GM19328 (cell line): ENCODE results near the gene OR52R1.
"Not testable (repeated sequence)": the region's sequence is repeated elsewhere in the genome, so short reads cannot be mapped to it uniquely, and the experiment has no call there.

Experiments used
- ATAC-seq: cut with Tn5 transposase; IDR thresholded peaks from one replicate; pipeline ENCODE4 v1.9.1; 2021; ENCODE audit warnings: mild to moderate bottlenecking, moderate library complexity; ENCODE audit not compliant: unreplicated experiment

The OR52R1 gene

DNA sequence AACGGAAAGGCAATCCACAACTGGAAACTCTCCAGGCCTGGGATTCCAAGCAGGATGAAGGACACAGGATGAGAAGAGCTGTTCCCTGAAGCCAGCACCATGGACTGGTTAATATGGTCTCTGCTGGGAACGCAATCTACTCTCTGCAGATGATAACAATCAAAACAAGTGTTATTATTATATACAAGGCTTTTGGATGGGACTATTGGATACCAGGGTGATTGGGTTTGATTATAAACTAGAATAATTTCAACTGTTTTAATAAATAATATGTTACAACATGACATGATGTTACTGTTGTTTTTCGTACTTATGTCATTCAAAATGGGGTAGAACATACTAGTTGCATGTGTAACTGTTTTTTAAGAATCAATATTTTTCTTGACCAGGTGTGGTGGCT lies at the start of gene OR52R1:
TSS of gene OR52R1 (minus strand) at position 101 of the 400 bp plus-strand sequence. CDS start at position 101, 0 bp downstream.
- no peak for ATAC-seq

DNA sequence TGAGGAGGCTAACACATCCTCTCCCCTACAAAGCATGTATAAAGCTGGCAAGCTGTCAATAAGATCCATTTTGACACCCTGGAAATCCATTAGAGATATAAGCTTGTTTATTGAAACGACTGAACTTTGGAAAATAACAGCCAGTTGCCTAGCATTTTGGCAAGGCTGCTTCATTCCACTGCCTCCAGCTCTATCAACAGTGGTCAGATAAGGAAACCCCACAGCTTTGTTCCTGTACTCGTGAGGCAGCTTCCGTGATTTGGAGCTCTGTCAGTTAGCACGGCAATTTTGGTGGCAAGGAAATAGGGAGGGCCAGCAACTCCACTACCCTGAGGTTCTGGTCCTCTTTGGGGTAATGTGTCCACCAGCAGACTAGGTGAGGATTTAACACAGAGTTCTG lies 46.9 kb upstream of the OR52R1 start:
- no peak for ATAC-seq

DNA sequence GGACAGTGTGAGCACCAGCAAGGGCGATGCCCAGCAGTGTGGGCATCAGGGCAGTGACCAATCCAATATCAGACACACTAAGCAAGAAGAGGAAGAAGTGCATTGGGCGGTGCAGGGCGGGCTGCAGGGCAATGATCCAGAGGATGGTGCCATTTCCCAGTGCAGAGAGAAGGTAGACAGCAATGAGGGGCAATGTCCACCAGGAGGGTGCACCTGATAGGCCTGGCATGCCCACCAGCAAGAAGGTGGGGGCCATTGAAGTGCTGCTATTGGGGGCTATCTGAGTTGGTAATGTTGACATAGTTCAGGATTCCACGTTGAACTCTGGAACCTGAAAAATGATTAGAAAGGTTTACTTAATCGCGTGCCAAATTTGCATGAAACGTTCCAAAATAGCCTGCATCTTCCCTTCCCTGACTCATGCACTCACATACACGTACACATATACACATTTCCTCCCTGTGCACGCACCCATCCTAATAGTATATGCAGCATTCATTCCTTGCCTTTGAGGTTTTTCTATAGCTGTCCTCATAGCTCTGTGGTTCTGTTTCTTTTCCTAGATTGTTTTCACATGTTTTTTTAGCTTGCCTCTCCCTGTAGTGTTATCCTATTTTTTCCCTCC lies 44.8 kb upstream of the OR52R1 start, which contains the start of gene OR51S1:
TSS of gene OR51S1 (minus strand) at position 301 of the 625 bp plus-strand sequence. CDS start at position 301, 0 bp downstream.
- no peak for ATAC-seq

DNA sequence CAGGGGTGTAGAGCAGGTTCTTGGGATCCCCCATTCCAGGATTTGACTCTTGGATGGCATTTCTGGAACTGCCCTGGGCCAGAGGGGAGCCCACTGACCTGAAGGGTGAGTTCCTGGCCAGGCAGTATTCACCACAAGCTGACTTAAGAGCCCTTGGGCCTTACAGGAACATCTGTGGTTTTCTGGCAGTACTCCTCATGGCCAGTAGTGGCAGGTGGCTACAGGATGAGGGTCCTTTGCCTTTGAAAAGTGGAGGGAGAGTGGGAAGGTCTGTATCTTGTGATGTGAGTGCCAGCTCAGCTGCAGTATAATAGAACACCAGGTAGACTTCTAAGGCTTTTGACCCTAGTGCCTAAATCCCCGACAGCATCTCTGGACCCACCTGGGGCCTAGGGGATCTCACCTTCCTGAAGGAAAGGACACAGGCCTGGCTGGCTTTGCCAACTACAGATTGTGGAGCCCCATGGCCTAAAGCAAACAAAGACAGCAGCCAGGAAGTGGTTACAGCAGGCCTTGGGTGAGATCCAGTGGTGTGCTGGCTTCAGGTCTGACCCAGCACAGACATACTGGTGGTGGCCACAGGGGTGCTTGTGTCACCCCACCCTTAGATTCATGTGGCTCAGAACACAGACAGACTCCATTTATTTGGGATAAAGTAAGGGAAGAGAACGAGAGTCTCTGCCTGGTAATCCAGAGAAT lies 35.8 kb upstream of the OR52R1 start:
- no peak for ATAC-seq

DNA sequence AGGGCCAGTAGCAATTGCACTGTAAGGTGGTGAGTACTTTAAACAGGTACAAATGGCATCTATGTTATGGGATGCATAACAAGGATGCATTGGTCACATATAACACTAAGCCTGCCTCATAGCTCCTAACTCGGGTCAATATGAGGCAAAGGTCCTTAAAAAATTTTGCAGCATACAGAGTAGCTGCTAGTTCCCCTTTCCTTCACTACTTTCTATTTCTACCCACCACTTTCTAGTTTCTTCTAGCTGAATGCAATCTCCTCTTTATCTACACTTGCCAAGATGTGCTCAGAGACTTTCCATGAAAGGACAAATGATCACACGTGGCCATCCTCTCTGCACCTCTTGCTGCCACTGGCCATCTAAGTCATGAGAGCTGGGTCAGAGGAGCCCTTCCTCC lies 26.7 kb upstream of the OR52R1 start:
- ATAC-seq, result no peak

DNA sequence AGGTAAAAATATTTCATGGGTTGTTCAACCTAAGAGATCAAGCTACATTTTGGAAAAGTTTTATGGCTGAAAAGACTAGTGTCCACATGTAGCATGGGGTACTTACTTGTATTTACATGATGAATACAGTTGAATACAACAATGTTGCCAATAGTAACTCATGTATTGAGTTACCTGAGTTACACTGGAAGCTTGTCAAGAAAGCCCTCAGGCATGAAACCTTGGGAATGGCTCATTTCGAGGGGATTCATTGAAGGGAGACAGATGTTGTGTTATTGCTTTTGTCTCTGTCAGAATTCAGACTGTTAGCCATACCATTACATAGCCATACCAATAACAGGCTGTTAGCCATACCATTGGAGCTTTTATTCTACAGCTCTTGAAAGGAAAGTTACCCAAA lies 26.2 kb upstream of the OR52R1 start:
- ATAC-seq, result no peak

DNA sequence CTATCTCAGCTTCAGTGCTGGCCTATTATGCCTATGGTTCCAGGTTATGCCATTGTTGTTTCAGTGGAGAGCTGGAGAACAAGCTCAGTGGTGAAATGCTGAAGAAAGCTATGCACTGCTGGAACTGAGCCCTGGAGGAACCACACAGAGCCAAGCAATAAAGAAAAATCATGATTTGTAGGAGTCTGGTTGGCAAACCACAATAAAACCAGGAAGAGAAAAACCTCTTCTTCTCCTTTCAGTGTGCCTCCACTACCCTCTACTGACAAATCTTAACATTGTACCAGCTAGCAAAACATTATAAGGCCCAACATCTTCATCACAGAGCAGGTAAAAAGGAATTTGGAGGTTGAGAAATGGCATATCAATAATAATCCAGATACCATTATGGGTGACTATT lies 22.2 kb upstream of the OR52R1 start:
- no peak for ATAC-seq

DNA sequence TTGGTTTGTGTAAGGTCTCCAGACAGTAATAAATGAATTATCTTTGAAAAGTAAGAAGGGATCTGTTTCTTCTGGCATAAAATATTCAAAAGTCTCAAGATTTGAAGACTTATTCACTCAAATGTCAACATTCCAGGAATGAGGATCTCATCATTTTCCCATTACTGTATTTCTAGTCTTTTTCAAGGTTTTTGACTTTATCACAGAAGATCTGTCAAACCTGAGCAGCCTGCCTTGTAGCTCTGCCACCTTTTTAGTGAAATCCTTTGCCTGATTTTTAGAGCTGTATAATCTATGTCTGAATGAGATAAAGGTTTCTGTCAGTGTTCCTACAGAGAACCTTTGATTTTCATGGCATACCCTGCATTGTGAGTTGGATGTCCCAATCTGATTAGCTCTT lies 21.0 kb upstream of the OR52R1 start:
- ATAC-seq, result no peak

DNA sequence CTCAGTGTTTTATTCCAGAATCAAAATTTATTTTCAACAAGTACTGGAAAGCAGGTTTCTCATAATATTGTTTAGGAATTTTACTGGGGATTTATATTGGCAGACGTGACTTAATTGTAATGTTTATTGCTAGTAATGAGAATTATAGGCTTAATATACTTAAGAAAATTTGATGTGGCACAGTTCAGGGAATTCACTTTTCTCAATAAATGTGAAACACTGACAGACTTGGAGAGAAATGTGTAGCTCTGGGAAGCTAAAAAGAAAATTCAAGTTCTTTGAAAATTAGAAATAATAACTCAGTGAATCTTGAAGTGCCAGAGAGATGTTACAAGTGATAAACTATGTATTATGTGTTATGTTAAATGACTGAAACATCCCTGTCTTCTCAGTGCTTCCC lies 16.8 kb upstream of the OR52R1 start, which contains the start of gene OR51F2:
TSS of gene OR51F2 (plus strand) at position 301 of the 400 bp plus-strand sequence. CDS start 101 bp downstream, outside the sequence.
- no peak for ATAC-seq

DNA sequence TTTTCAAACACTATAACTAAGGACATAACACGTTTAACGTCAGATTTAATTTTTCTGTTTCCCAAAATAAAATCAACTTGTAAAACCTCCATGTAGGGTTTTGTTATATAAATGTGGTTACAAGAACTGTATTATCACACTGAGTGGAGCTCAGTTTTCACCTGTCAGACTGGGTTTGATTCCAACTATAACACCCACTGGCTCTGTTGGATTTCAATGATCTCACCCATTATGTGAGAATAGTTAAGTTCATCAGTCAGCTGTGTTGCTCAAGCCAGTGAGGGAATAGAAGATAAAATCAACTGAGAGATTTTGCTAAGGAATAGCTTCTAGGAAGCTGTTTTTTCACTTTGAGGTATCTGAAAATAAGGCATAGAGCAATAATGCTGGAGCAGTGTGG lies 5.1 kb upstream of the OR52R1 start:
- ATAC-seq, result no peak

DNA sequence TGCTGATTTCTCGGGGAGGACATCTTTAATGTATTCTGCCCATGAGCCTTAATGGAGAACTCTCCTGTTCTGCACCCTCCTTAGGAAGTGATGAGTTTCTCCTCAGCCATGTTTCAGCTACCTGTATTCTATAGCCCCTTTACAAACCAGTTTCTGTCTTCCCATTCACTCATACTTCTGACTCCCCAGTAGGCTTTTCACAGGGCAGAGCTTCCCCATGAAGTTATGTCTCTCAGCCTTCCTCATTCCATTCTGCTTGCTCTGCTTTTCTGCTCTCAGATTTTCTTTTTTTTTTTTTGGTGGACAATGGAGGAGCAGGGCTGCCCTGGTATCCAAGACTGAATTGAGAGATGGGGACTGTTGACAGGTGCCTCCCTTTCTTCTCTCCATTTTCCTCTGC lies 4.3 kb upstream of the OR52R1 start:
- no peak for ATAC-seq

DNA sequence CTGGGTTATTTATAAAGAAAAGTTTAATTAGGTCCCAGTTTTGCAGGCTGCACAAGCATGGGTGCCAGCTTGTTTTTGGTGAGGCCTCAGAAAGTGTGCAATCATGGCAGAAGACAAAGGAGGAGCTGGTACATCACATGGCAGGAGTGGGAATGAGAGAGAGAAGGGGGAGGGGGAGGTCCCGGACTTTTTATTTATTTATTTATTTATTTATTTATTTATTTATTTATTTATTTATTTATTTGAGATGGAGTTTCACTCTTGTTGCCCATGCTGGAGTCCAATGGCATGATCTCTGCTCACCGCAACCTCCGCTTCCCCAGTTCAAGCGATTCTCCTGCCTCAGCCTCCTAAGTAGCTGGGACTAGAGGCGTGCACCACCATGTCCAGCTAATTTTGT lies 2.9 kb downstream of the OR52R1 start:
- not testable (repeated sequence) for ATAC-seq

DNA sequence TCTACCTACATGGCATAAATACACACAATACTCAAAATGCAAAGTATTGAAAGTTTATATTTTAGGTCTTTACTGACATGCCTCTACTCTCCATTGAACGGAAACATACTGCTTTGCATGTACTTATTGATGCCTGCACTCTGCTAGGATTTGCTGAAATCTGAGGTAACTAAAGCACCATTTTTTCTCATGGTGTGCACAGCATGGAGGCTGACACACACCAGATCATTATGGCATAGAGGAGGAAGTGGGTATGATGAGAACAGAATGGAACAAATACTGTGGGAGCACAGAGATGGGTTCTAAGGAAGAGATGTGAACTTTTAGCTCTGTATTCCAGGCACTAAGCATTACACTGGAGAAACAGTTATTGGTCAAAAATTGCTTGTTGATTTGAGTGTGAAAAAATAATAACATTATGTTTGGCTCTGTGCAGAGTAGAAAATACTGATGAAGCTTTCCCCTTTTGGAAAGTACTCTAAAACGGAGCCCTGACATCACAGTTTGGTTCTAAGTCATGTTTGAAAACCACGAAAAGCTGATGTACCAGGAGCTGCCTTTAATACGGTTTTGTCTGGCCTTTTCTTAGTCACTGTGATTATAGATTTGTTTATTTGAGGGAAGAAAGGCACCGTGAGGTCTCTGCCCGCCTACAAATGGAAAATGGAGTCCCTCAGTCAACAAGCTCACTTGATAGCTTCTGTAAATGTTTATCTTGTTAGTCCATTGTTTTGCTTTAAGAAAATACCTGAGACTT lies 5.6 kb downstream of the OR52R1 start:
- ATAC-seq, result no peak

DNA sequence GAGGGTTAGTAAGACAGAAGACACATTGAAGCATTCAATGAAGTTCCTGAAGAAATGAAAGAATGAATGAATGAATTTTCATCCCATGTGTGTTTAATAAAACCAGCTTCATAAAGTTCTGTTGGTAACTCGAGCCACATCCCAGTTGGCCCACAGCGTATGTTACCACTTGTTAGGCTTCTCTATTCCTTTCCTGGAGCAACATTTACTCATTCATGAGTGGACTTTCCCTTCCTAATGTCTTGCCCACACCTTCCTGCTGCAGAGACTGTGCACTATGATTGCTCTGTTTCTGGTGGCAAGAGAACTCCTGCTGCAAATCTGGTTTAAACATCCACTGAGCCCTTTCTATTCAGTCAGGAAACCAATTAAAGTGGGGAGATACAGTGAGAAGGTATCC lies 7.0 kb downstream of the OR52R1 start:
- ATAC-seq, result no peak

DNA sequence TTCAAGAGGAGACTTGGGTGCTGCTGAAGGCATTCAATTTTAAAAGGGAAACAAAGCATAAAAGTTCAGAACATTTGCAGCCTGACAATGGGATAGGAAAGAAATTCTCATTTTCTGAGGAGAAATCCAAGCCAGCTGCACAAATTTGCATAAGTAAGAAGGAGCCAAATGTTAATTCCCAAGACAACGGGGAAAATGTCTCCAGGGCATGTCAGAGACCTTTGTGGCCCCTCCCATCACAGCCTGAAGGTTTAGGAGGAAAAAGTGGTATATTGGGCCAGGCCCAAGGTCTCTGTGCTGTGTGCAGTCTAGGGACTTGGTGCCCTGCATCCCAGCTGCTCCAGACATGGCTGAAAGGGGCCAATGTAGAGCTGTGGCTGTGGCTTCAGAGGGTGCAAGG lies 21.7 kb downstream of the OR52R1 start:
- ATAC-seq, result no peak

DNA sequence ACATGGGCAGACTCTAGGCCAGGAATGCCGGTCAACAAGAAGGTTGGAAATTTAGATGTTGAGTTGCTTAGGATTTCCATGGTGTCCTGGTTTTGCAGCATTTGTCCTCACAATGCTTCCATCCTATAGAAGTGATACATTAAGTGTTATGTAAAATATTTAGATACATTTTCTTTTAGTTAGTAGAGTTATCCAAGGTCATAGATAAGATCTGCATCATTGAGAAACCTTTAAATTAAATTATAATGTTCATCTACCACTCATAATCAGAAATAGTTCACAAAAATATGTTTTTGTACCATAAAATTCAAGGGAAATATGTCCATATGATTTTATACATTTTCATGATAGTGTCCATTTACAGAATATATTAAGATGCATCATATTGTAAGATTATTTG lies 34.3 kb downstream of the OR52R1 start, which contains the start of gene OR51F1:
TSS of gene OR51F1 (minus strand) at position 101 of the 400 bp plus-strand sequence. CDS start at position 101, 0 bp downstream.
- no peak for ATAC-seq

DNA sequence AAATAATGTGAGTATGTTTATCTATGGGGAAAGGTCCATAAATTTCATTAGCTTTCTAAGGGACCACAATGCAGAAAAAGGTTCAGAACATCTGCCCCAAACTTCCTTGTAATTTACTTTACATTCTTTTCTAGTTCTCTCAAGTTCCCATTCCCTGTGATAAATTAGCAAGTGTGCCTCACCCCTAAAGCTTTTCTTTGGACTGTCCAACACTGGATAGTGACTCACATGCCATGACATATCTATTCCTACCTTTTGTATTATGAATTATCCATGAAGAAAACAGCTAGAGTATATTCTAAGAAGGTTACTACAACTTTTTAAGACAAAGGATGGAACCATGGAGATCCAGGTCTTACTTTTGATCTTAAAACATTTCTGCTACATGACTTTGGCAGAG lies 36.1 kb downstream of the OR52R1 start:
- no peak for ATAC-seq

DNA sequence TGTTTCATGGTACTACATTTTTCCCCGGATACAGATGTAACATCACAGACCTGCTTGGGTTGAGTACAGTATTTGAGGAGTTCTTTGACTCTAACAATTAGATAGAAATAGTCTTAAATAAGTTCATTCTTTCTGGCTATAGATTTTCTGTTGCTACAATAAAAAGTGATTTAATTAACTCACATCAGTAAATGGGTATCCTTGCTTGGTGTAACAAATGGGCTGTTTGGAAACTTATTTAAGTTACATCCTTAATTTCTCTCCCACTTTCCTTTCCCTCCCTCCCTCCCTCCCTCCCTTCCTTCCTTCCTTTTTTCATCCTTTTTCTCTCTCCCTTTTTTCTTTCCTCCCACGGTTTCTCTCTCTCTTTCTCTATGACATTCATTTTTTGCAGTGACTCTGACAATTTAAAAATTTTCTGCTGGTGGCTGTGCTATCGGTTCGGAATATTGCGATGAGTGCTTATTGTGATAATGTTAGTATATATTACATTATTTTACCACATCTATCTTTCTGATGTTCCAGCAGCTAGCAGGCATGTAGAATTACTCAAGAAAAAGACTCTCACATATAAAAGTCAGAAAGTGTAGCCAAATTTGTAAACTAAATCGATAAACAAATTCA lies 37.6 kb downstream of the OR52R1 start:
- no peak for ATAC-seq

DNA sequence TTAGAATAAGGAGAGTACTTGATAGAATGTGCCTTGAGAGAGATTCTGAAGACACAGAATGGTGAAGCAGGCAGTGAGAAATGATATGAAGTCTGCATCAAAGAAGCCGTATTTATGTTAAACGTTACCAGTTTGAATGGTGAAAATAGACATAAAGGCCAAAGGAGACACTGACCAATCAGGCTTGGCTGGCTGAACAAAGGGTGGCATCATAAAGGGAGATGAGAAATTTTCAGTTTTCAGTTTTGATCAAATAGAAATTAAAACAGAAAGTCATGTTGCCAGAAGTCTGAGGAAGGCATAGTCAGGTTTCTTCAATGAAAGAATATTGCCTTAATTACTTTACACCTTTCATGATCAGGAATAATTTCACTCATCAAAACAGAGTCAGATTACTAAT lies 41.1 kb downstream of the OR52R1 start:
- ATAC-seq, result no peak
